ENCODE data around the gene RGS6. TPM values are rescaled to one million over a fixed set of nuclear protein-coding genes. Genes with fewer than 3 reads are reported as not detected.
"Not testable (repeated sequence)": the region's sequence is repeated elsewhere in the genome, so short reads cannot be mapped to it uniquely, and the experiment has no call there.

RGS6 gene
- total RNA-seq, 1 donor from 2014 or later: 2.5 TPM

DNA sequence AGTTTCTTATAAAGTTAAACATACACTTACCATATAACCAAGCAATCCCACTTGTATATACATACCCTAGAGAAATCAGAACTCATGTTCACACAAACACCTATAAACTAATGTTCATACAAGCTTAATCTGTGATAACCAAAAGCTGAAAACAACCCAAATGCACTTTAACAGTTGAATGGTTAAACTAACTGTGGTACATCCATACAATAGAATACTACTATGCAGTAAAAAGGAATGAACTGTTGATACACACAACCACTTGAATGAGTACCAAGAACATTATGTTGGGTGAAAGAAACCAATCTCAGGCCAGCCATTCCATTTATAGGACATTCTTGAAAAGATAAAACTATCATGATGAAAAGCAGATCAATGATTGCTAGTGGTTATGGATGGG lies 534.1 kb downstream of the RGS6 start:
- Mint-ChIP-seq H3K27ac (no peak overlapping the region), H3K4me3 (no peak overlapping the region), H3K4me1 (peaks cover 2% of the 10 kb centered on the region), H3K36me3 (ENCODE audit: low read depth) (peaks cover 18% of the 10 kb centered on the region), H3K9me3 (peaks cover 27% of the 10 kb centered on the region), H3K27me3 (peaks cover 4% of the 10 kb centered on the region)
- intact Hi-C loops (cut with micrococcal nuclease): no loop called here
- no peak for DNase-seq

- H3K4me1 Mint-ChIP-seq: peaks cover 25% of the 10 kb centered on the region
- peaks cover 8% of the 10 kb centered on the region for H3K36me3 Mint-ChIP-seq (ENCODE audit: low read depth)
- DNase-seq: no peak
- no peak overlapping the region for H3K4me3 Mint-ChIP-seq
- H3K9me3 Mint-ChIP-seq: peaks cover 10% of the 10 kb centered on the region
- intact Hi-C loops (cut with micrococcal nuclease): no loop called here
- no peak overlapping the region for H3K27ac Mint-ChIP-seq
- no peaks in the 10 kb centered on the region for H3K27me3 Mint-ChIP-seq
Measured at GRCh38 chr14:72471346-72471745, 539.1 kb downstream of the RGS6 start.

- H3K9me3 Mint-ChIP-seq: peaks cover 2% of the 10 kb centered on the region
- intact Hi-C loops (cut with micrococcal nuclease): no loop called here
- DNase-seq: no peak
- H3K27ac Mint-ChIP-seq: no peak overlapping the region
- H3K4me1 Mint-ChIP-seq: peaks cover 37% of the 10 kb centered on the region
- no peaks in the 10 kb centered on the region for H3K36me3 Mint-ChIP-seq (ENCODE audit: low read depth)
- no peak overlapping the region for H3K4me3 Mint-ChIP-seq
- no peaks in the 10 kb centered on the region for H3K27me3 Mint-ChIP-seq
Measured at GRCh38 chr14:72472845-72473244, 540.6 kb downstream of the RGS6 start.

DNA sequence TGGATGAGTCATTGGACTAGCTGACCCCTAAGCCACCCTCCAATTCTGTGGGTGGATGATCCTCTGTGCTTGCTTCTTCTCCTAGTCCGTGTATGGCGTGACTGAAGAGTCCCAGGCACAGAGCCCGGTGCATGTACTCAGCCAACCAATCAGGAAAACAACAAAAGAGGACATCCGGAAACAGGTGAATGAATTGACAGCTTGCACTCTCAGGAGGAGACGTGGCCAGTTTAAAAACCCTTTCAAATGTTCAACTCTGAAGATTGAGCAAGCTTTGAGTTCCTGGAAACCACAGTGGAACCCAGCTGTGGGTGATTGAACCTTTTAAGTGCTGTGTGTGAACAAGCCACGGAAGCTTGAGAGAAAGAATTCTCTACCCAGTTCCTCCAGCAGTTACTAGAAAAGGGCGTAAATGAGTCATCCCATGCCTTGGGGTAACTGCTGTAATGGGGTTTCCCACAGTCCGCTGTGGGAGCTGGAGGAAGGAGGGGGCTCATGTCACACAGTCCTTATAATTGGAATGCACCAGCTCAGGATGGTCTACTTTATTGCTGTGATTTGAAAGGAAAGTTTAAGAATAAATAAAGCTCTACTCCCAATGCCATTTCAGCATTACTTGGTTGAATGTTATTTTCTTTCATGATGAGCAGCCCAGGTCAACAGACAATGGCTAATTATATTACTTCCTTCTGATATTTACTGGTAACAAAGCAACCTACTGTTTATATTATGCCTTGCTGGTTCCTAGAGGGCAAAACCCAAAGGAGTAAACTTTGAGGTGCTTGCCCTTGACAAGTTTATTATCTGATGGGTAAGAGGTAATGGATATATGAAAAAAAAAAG lies 544.6 kb downstream of the RGS6 start:
- H3K4me1 Mint-ChIP-seq: peaks cover 65% of the 10 kb centered on the region
- intact Hi-C loops (cut with micrococcal nuclease): loop anchor here (1.0 to 2.0 kb wide), 5 partner anchors 26 to 581 kb away; partner anchors contain the start of gene RBM25

DNA sequence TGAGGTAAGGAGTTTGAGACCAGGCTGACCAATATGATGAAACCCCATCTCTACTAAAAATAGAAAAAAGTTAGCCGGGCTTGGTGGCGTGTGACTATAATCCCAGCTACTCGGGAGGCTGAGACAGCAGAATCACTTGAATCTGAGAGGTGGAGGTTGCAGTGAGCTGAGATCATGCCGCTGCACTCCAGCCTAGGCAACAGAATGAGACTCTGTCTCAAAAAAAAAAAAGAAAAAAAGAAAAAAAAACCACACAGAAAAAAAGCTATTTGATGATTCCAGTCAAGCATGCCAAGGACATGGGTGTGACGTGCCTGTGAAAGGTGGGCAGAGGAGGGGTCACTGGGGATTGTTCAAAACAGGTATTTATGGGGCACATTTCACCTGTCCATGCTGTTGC lies 545.3 kb downstream of the RGS6 start:
- peak; percentile 73 for DNase-seq
- intact Hi-C loops (cut with micrococcal nuclease): loop anchor here (2.0 kb wide), 2 partner anchors 39 to 117 kb away; no protein-coding TSS in a partner anchor
- not testable (repeated sequence) for H3K9me3 Mint-ChIP-seq; H3K27me3 Mint-ChIP-seq; H3K36me3 Mint-ChIP-seq (ENCODE audit: low read depth)
- Mint-ChIP-seq H3K4me1 (peaks cover 64% of the 10 kb centered on the region), H3K27ac (peak overlapping the region; percentile 83), H3K4me3 (peak overlapping the region; percentile 61)

More for the DNA sequence above, 544.6 kb downstream of the RGS6 start:
- peak overlapping the region; percentile 83 for H3K27ac Mint-ChIP-seq
- H3K36me3 Mint-ChIP-seq (ENCODE audit: low read depth): no peaks in the 10 kb centered on the region
- DNase-seq: peak; percentile 95
- H3K9me3 Mint-ChIP-seq: no peaks in the 10 kb centered on the region
- no peaks in the 10 kb centered on the region for H3K27me3 Mint-ChIP-seq
- H3K4me3 Mint-ChIP-seq: peak overlapping the region; percentile 61

DNA sequence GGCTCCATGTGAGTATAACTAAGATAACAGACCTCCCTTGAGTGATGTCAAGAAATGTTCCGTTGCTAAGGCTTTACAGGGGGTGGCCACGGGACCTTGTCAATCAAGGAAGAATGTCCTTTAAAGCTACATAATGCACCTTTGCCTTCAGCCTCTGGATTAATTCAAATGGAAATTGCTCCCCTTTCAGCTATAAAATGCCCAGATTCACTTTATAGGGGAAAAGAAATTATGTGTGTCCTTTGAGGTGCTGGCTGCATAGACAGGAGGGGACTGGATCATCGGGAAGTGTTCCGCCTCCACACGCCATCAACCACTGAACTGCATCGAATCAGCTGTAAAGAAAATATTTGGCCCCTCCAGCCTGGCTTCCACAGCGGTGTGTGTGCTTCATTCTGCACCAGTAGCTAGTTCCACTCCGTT lies 546.3 kb downstream of the RGS6 start:
- H3K4me1 Mint-ChIP-seq: peaks cover 67% of the 10 kb centered on the region
- H3K27ac Mint-ChIP-seq: no peak overlapping the region
- H3K36me3 Mint-ChIP-seq (ENCODE audit: low read depth): peaks cover 12% of the 10 kb centered on the region
- intact Hi-C loops (cut with micrococcal nuclease): no loop called here
- no peak for DNase-seq
- H3K27me3 Mint-ChIP-seq: no peaks in the 10 kb centered on the region
- H3K9me3 Mint-ChIP-seq: peaks cover 15% of the 10 kb centered on the region
- no peak overlapping the region for H3K4me3 Mint-ChIP-seq

DNA sequence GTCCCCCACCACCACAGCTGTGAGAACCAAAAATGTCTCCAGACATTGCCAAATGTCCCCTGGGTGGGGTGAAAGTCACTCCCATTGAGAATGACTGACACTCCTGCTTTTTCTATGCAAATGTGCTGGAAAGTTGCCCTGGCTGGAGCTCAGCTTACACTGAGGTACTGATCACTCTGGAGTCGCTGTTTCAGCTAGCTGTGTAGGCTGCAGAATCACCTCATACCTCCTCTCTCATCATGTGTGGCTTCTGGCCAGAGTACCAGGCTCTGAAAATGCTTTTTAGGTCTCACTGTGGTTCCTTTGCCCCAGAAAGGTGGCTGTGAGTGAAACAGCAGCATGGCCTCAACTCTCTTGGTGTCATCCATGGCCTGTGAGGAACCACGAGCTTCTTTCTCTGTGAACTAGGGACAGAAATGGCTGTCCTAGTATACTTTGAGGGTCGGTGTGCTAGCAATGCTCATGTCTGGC lies 547.3 kb downstream of the RGS6 start:
- Mint-ChIP-seq H3K9me3 (peaks cover 22% of the 10 kb centered on the region), H3K27ac (peak overlapping the region; percentile 69), H3K4me1 (peaks cover 65% of the 10 kb centered on the region), H3K36me3 (ENCODE audit: low read depth) (peaks cover 18% of the 10 kb centered on the region), H3K4me3 (peak overlapping the region; percentile 41), H3K27me3 (no peaks in the 10 kb centered on the region)
- intact Hi-C loops (cut with micrococcal nuclease): no loop called here
- DNase-seq: peak; percentile 63

GRCh38 chr14:72480464-72481243 lies 548.4 kb downstream of the RGS6 start:
- no peak for DNase-seq
- Mint-ChIP-seq H3K27ac (peak overlapping the region; percentile 30), H3K4me3 (peak overlapping the region; percentile 36), H3K9me3 (peaks cover 28% of the 10 kb centered on the region), H3K27me3 (no peaks in the 10 kb centered on the region), H3K36me3 (ENCODE audit: low read depth) (peaks cover 23% of the 10 kb centered on the region), H3K4me1 (peaks cover 57% of the 10 kb centered on the region)
- intact Hi-C loops (cut with micrococcal nuclease): no loop called here

DNA sequence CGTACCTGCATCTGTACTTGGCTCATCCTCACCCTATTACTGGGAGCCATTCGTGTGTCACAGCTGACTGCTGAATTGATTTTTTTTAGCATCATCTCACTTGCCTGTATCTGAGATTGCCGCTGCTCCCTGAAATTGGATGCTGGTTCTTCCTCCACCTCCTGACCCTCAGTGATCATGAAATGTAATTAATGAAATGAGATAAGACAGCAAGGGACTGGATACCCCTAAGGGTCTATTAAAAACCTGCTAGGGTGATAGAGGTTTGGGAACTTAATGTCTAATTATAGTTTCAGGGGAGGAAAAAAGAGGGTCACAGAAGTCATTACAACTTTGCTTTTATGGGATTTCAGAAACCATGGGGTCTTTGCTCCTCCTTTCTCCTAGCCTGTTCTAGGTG lies 551.1 kb downstream of the RGS6 start:
- H3K4me1 Mint-ChIP-seq: peaks cover 34% of the 10 kb centered on the region

DNA sequence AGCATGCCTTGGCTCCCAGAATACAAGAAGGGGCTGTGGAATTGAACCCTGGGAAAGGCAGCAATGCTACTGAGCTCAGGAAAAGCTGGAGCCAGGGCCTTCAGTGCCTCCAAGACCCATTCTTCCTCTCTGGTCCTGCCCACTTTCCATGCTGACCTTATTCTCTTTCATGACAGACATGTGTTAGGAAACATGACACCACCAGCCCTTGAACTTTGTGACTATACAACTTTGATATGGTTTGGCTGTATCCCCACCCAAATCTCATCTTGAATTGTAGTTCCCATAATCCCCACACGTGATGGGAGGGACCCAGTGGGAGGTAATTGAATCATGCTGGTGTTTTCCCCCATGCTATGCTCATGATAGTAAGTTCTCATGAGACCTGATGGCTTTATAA lies 553.5 kb downstream of the RGS6 start:
- no peak for DNase-seq
- intact Hi-C loops (cut with micrococcal nuclease): no loop called here
- Mint-ChIP-seq H3K36me3 (ENCODE audit: low read depth) (peaks cover 51% of the 10 kb centered on the region), H3K27me3 (peaks cover 5% of the 10 kb centered on the region), H3K4me1 (peaks cover 15% of the 10 kb centered on the region), H3K9me3 (peaks cover 57% of the 10 kb centered on the region), H3K4me3 (no peak overlapping the region), H3K27ac (no peak overlapping the region)

More for the DNA sequence above, 551.1 kb downstream of the RGS6 start:
- no peak for DNase-seq
- H3K27ac Mint-ChIP-seq: no peak overlapping the region
- no peak overlapping the region for H3K4me3 Mint-ChIP-seq
- intact Hi-C loops (cut with micrococcal nuclease): no loop called here
- H3K36me3 Mint-ChIP-seq (ENCODE audit: low read depth): peaks cover 38% of the 10 kb centered on the region
- H3K27me3 Mint-ChIP-seq: peaks cover 3% of the 10 kb centered on the region
- H3K9me3 Mint-ChIP-seq: peaks cover 38% of the 10 kb centered on the region

DNA sequence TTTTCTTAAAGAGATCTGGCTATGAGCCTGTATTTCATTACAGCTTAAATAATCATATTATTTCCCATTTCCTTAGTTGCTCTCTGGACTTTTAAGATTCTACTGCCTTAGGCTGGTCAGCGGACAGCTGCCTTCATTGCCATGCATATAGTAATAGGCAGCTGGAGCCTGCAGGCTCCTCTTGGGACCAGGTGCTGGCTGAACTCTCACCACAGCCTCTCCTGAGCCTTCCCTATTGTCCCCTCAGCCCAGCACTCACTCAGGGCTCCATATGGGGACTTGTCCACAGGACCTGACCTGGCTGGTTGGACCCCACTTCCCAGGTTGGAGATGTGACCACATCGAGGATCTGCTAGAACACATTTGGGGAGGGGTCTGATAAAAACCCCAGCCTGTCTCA lies 556.3 kb downstream of the RGS6 start:
- Mint-ChIP-seq H3K4me3 (no peak overlapping the region), H3K27ac (no peak overlapping the region), H3K4me1 (no peaks in the 10 kb centered on the region), H3K27me3 (peaks cover 8% of the 10 kb centered on the region), H3K9me3 (peaks cover 51% of the 10 kb centered on the region), H3K36me3 (ENCODE audit: low read depth) (peaks cover 42% of the 10 kb centered on the region)
- intact Hi-C loops (cut with micrococcal nuclease): no loop called here
- DNase-seq: no peak

GRCh38 chr14:72492196-72492595 lies 560.0 kb downstream of the RGS6 start:
- Mint-ChIP-seq H3K27me3 (peaks cover 23% of the 10 kb centered on the region), H3K36me3 (ENCODE audit: low read depth) (peaks cover 26% of the 10 kb centered on the region), H3K4me3 (no peak overlapping the region), H3K9me3 (peaks cover 50% of the 10 kb centered on the region), H3K4me1 (peaks cover 2% of the 10 kb centered on the region), H3K27ac (no peak overlapping the region)
- DNase-seq: no peak
- intact Hi-C loops (cut with micrococcal nuclease): no loop called here

- Mint-ChIP-seq H3K27ac (no peak overlapping the region), H3K27me3 (peaks cover 23% of the 10 kb centered on the region), H3K36me3 (ENCODE audit: low read depth) (peaks cover 9% of the 10 kb centered on the region), H3K4me3 (no peak overlapping the region), H3K4me1 (peaks cover 4% of the 10 kb centered on the region), H3K9me3 (peaks cover 25% of the 10 kb centered on the region)
- DNase-seq: no peak
- intact Hi-C loops (cut with micrococcal nuclease): no loop called here
Measured at GRCh38 chr14:72495668-72496067, 563.4 kb downstream of the RGS6 start.

- no peak overlapping the region for H3K4me3 Mint-ChIP-seq
- no peak for DNase-seq
- peaks cover 19% of the 10 kb centered on the region for H3K9me3 Mint-ChIP-seq
- peaks cover 27% of the 10 kb centered on the region for H3K27me3 Mint-ChIP-seq
- intact Hi-C loops (cut with micrococcal nuclease): no loop called here
- peaks cover 13% of the 10 kb centered on the region for H3K36me3 Mint-ChIP-seq (ENCODE audit: low read depth)
- H3K4me1 Mint-ChIP-seq: peaks cover 4% of the 10 kb centered on the region
- H3K27ac Mint-ChIP-seq: no peak overlapping the region
Measured at GRCh38 chr14:72498646-72499045, 566.4 kb downstream of the RGS6 start.

All from activated CD4-positive, alpha-beta T cell treated with anti-CD3 and anti-CD28 coated beads, Interleukin-2, amount 10 ng/mL, durations not matched to agents 24 days and 14 days (primary cell).